Hippocampal formation (tissue), 2 donors: Measurements from ENCODE around the gene ANXA2.
"Not testable (repeated sequence)": the region's sequence is repeated elsewhere in the genome, so short reads cannot be mapped to it uniquely, and the experiment has no call there.

Experiments used
- DNase-seq, 2 donors: peaks; one replicate each; lab custom pipeline; 2025; lab: John Stamatoyannopoulos, UW

Gene ANXA2

GRCh38 chr15:60344461-60344860 is 53.3 kb downstream of the ANXA2 start:
- DNase-seq, result no peak

- no peak for DNase-seq
Measured at GRCh38 chr15:60343221-60343970, 54.4 kb downstream of the ANXA2 start.

- DNase-seq, result no peak
Measured at GRCh38 chr15:60340207-60340921, 57.4 kb downstream of the ANXA2 start.

- no peak for DNase-seq
Measured at GRCh38 chr15:60339236-60339635, 58.5 kb downstream of the ANXA2 start.

- no peak for DNase-seq
Measured at GRCh38 chr15:60338810-60339209, 59.0 kb downstream of the ANXA2 start.

- no peak for DNase-seq
Measured at GRCh38 chr15:60337076-60337475, 60.7 kb downstream of the ANXA2 start.

- DNase-seq, result not testable (repeated sequence)
Measured at GRCh38 chr15:60335296-60335695, 62.5 kb downstream of the ANXA2 start.

- no peak for DNase-seq
Measured at GRCh38 chr15:60328852-60329443, 68.8 kb downstream of the ANXA2 start.

- DNase-seq, result peak in 1 of 2 donors; percentile 37
Measured at GRCh38 chr15:60326824-60327654, 70.7 kb downstream of the ANXA2 start.

- DNase-seq, result no peak
Measured at GRCh38 chr15:60326343-60326742, 71.4 kb downstream of the ANXA2 start.

GRCh38 chr15:60325905-60326304 is 71.9 kb downstream of the ANXA2 start:
- no peak for DNase-seq

- no peak for DNase-seq
Measured at GRCh38 chr15:60324706-60325438, 72.9 kb downstream of the ANXA2 start.

GRCh38 chr15:60323322-60323721 is 74.5 kb downstream of the ANXA2 start:
- DNase-seq, result no peak

- DNase-seq, result no peak
Measured at GRCh38 chr15:60320365-60320764, 77.4 kb downstream of the ANXA2 start.

- no peak for DNase-seq
Measured at GRCh38 chr15:60318216-60318867, 79.4 kb downstream of the ANXA2 start.

GRCh38 chr15:60316961-60317360 is 80.8 kb downstream of the ANXA2 start:
- no peak for DNase-seq

- DNase-seq, result no peak
Measured at GRCh38 chr15:60315878-60316277, 81.9 kb downstream of the ANXA2 start.

GRCh38 chr15:60313906-60314305 is 83.9 kb downstream of the ANXA2 start:
- no peak for DNase-seq

- no peak for DNase-seq
Measured at GRCh38 chr15:60307034-60307433, 90.8 kb downstream of the ANXA2 start.

- no peak for DNase-seq
Measured at GRCh38 chr15:60301024-60301423, 96.8 kb downstream of the ANXA2 start.
